ENCODE measurements around the gene LYRM2.

DNA sequence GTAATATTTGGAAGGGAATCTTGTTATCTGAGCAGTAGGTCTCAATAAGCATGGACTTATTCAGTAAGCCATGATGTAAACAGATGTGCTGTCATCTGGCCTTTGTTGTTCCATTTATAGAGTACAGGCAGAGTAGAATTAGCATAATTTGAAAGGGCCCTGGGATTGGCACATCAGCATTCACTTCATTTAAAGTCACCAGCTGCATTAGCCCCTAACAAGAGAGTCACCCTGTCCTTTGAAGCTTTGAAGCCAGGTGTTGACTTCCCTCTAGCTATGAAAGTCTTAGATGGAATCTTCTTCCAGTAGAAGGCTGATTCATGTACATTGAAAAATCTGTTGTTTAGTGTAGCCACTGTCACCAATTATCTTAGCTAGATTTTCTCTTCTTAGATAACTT, 109.7 kb downstream of the LYRM2 start:
- TF ChIP-seq CTCF (IDR thresholded peaks at IDR 0.05) (no peak), SIN3A (IDR thresholded peaks at IDR 0.05; ENCODE audit: borderline replicate concordance, insufficient read depth, low read depth, low read length) (no peak), POLR2AphosphoS5 (IDR thresholded peaks at IDR 0.05; ENCODE audit: low read depth, low read length) (no peak), TCF7L2 (IDR thresholded peaks at IDR 0.05; ENCODE audit: low read depth, low read length) (no peak)
- TF ChIP-seq, protein P1, sequence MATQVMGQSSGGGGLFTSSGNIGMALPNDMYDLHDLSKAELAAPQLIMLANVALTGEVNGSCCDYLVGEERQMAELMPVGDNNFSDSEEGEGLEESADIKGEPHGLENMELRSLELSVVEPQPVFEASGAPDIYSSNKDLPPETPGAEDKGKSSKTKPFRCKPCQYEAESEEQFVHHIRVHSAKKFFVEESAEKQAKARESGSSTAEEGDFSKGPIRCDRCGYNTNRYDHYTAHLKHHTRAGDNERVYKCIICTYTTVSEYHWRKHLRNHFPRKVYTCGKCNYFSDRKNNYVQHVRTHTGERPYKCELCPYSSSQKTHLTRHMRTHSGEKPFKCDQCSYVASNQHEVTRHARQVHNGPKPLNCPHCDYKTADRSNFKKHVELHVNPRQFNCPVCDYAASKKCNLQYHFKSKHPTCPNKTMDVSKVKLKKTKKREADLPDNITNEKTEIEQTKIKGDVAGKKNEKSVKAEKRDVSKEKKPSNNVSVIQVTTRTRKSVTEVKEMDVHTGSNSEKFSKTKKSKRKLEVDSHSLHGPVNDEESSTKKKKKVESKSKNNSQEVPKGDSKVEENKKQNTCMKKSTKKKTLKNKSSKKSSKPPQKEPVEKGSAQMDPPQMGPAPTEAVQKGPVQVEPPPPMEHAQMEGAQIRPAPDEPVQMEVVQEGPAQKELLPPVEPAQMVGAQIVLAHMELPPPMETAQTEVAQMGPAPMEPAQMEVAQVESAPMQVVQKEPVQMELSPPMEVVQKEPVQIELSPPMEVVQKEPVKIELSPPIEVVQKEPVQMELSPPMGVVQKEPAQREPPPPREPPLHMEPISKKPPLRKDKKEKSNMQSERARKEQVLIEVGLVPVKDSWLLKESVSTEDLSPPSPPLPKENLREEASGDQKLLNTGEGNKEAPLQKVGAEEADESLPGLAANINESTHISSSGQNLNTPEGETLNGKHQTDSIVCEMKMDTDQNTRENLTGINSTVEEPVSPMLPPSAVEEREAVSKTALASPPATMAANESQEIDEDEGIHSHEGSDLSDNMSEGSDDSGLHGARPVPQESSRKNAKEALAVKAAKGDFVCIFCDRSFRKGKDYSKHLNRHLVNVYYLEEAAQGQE (IDR thresholded peaks at IDR 0.05; ENCODE audit: insufficient read depth in 1 of 2, low read depth in 2 of 2, low read length in 1 of 2) = no peak

All from Panc1 (cell line).